Effector memory CD4-positive, alpha-beta T cell (primary cell): ENCODE results near the gene ADGRE3.

Source experiments
- DNase-seq, 3 donors: peaks; one replicate each; pipeline ENCODE4 v3.0.0-alpha.2; 2020
- H3K27ac ChIP-seq: 2 replicates; pipeline ENCODE4 v1.7.0; 2013; ENCODE audit warnings: mild to moderate bottlenecking, low read length, moderate library complexity; ENCODE audit not compliant: insufficient read depth, poor library complexity, severe bottlenecking
- H3K27me3 ChIP-seq: replicated peaks from 2 replicates; pipeline ENCODE4 v1.7.0; 2013; ENCODE audit warnings: mild to moderate bottlenecking, low read length; ENCODE audit not compliant: insufficient read depth, control insufficient read depth, poor library complexity, severe bottlenecking
- H3K36me3 ChIP-seq: 2 replicates; pipeline ENCODE4 v1.7.0; 2013; ENCODE audit warnings: mild to moderate bottlenecking, low read length, moderate library complexity; ENCODE audit not compliant: control insufficient read depth, insufficient read depth
- H3K4me1 ChIP-seq: 2 replicates; pipeline ENCODE4 v1.7.0; 2013; ENCODE audit warnings: low read length, mild to moderate bottlenecking; ENCODE audit not compliant: control insufficient read depth, insufficient read depth, poor library complexity, severe bottlenecking
- H3K4me3 ChIP-seq: 2 replicates; pipeline ENCODE4 v1.7.0; 2013; ENCODE audit warnings: low read length, low read depth, mild to moderate bottlenecking; ENCODE audit not compliant: insufficient read depth, poor library complexity, severe bottlenecking
- H3K9me3 ChIP-seq: 2 replicates; pipeline ENCODE4 v1.7.0; 2013; ENCODE audit warnings: mild to moderate bottlenecking, low read length, moderate library complexity; ENCODE audit not compliant: control insufficient read depth

The ADGRE3 gene

GRCh38 chr19:14694641-14695266 lies 20.1 kb upstream of the ADGRE3 start:
- Histone ChIP-seq H3K4me1 (no peaks in the 10 kb centered on the region), H3K4me3 (no peak overlapping the region), H3K9me3 (no peaks in the 10 kb centered on the region), H3K27me3 (no peaks in the 10 kb centered on the region), H3K27ac (no peak overlapping the region), H3K36me3 (peaks cover 35% of the 10 kb centered on the region)
- DNase-seq = no peak

GRCh38 chr19:14689598-14690503 lies 15.2 kb upstream of the ADGRE3 start, which contains the start of gene ZNF333:
Gene ZNF333, plus strand, starts transcription at chr19:14690048. Its CDS starts 3,444 bp downstream, at chr19:14693492.
- H3K27ac ChIP-seq = peak within 1 kb of the TSS; percentile 88
- DNase-seq = peak; percentile 90 to 97 (median 95)
- peak within 1 kb of the TSS; percentile 56 for H3K4me3 ChIP-seq
- H3K27me3 ChIP-seq = no peaks in the 10 kb centered on the region
- peaks cover 5% of the 10 kb centered on the region for H3K36me3 ChIP-seq
- H3K9me3 ChIP-seq = no peaks in the 10 kb centered on the region
- H3K4me1 ChIP-seq = no peaks in the 10 kb centered on the region

GRCh38 chr19:14686411-14686810 lies 11.8 kb upstream of the ADGRE3 start:
- Histone ChIP-seq H3K27ac (no peak overlapping the region), H3K4me3 (no peak overlapping the region), H3K36me3 (no peaks in the 10 kb centered on the region), H3K27me3 (no peaks in the 10 kb centered on the region), H3K4me1 (no peaks in the 10 kb centered on the region), H3K9me3 (no peaks in the 10 kb centered on the region)
- DNase-seq = peak in 1 of 3 donors; percentile 8

- H3K27me3 ChIP-seq = no peaks in the 10 kb centered on the region
- H3K27ac ChIP-seq = no peak overlapping the region
- H3K4me3 ChIP-seq = no peak overlapping the region
- H3K9me3 ChIP-seq = no peaks in the 10 kb centered on the region
- no peaks in the 10 kb centered on the region for H3K4me1 ChIP-seq
- no peaks in the 10 kb centered on the region for H3K36me3 ChIP-seq
- DNase-seq = no peak
Measured at GRCh38 chr19:14683439-14683838, 8.8 kb upstream of the ADGRE3 start.

- Histone ChIP-seq H3K9me3 (no peaks in the 10 kb centered on the region), H3K27me3 (no peaks in the 10 kb centered on the region), H3K4me1 (no peaks in the 10 kb centered on the region), H3K4me3 (no peak overlapping the region), H3K36me3 (no peaks in the 10 kb centered on the region), H3K27ac (no peak overlapping the region)
- DNase-seq = no peak
Measured at GRCh38 chr19:14682084-14682483, 7.4 kb upstream of the ADGRE3 start.

DNA sequence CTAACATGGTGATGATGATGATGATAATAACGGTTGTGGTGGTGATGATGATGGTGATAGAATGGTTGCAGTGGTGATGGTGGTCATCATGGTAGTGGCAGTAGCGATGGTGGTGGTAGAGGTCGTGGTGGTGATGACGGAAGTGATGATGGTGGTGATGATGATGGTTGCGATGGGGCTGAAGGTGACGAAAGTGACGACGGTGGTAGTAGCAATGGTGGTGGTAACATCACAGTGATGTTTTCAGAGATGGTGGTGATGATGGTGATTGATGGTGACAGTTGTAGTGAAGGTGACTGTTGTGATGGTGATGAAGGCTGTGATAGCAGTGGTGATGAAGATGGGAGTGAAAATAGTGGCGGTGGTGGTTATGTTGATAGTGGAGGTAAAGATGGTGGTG lies 3.6 kb upstream of the ADGRE3 start:
- no peak overlapping the region for H3K27ac ChIP-seq
- no peaks in the 10 kb centered on the region for H3K36me3 ChIP-seq
- H3K27me3 ChIP-seq = no peaks in the 10 kb centered on the region
- no peak overlapping the region for H3K4me3 ChIP-seq
- DNase-seq = no peak
- no peaks in the 10 kb centered on the region for H3K4me1 ChIP-seq
- H3K9me3 ChIP-seq = no peaks in the 10 kb centered on the region

- Histone ChIP-seq H3K27me3 (no peaks in the 10 kb centered on the region), H3K4me1 (no peaks in the 10 kb centered on the region), H3K9me3 (no peaks in the 10 kb centered on the region), H3K4me3 (no peak overlapping the region), H3K36me3 (no peaks in the 10 kb centered on the region), H3K27ac (no peak overlapping the region)
- DNase-seq = no peak
Measured at GRCh38 chr19:14677464-14677863, 2.8 kb upstream of the ADGRE3 start.

DNA sequence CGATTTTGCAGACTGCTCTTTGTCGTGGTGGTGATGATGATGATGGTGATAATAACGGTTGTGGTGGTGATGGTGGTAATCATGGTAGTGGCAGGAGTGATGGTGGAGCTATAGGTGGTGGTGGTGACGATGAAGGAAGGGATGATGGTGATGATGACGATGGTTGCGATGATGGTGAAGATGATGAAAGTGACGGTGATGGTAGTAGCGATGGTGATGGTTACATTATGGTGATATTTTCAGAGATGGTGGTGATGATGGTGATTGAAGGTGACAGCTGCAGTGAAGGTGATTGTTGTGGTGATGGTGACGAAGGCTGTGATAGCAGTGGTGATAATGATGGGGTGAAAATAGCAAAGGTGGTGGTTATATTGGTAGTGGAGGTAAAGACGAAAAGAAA lies 2.1 kb upstream of the ADGRE3 start:
- no peak for DNase-seq
- H3K27ac ChIP-seq = no peak overlapping the region
- no peaks in the 10 kb centered on the region for H3K4me1 ChIP-seq
- H3K9me3 ChIP-seq = no peaks in the 10 kb centered on the region
- no peaks in the 10 kb centered on the region for H3K36me3 ChIP-seq
- H3K27me3 ChIP-seq = no peaks in the 10 kb centered on the region
- no peak overlapping the region for H3K4me3 ChIP-seq

DNA sequence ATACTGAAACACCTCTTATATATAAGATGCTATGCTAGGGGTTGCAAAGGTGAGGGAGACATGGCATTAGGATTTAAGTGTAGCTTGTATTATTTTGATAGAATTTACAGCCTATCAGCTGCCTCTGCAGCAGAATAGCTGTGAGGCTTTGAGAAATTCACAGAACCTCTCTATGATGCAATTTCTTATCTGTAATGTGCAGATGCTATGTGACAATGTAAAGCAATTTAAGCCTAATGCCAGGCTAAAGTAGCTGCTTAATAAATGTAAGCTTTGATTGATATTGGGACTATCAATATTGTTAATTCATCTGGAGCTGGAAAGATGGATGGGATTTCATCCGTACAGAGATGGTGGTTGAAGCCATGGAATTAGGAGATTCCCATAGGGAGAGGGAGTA lies 1.6 kb downstream of the ADGRE3 start:
- no peaks in the 10 kb centered on the region for H3K36me3 ChIP-seq
- H3K9me3 ChIP-seq = no peaks in the 10 kb centered on the region
- no peak overlapping the region for H3K4me3 ChIP-seq
- no peaks in the 10 kb centered on the region for H3K4me1 ChIP-seq
- no peaks in the 10 kb centered on the region for H3K27me3 ChIP-seq
- H3K27ac ChIP-seq = peak overlapping the region; percentile 6
- no peak for DNase-seq

DNA sequence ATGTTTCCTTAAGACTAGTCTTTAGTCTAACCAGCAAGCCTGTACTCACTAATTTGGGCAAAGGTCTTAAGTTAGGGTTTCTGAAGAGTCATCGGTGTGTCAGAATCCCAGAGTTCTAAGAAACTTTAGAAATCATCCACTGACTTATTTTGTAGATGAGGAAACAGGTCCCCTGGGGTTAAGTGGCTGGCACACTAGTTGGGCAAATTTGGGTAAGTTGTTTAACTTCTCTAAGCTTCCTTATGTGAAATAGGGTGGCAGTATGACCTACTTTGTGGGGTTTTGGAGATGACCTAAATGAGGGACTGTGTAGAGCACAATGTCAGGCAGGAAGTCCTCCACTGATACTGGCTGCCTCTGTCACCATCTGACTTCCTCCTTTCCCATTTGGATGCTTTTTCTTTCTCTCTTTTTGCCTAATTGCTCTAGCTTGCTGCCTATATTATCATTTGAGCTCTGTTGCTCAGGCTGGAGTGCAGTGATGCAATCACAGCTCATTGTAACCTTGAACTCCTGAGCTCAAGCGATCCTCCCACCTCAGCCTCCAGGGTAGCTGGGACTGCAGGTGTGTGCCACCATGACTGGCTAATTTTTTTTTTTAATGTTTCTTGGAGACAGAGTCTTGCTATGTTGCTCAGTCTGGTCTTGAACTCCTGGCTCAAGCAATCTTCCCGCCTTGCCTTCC lies 2.3 kb downstream of the ADGRE3 start:
- H3K27me3 ChIP-seq = no peaks in the 10 kb centered on the region
- DNase-seq = no peak
- H3K4me3 ChIP-seq = no peak overlapping the region
- peak overlapping the region; percentile 36 for H3K27ac ChIP-seq
- no peaks in the 10 kb centered on the region for H3K36me3 ChIP-seq
- no peaks in the 10 kb centered on the region for H3K9me3 ChIP-seq
- H3K4me1 ChIP-seq = no peaks in the 10 kb centered on the region
